GM19468 (cell line): Measurements from ENCODE around the gene ABI3BP.
"Not testable (repeated sequence)": the region's sequence is repeated elsewhere in the genome, so short reads cannot be mapped to it uniquely, and the experiment has no call there.

Source experiments
- ATAC-seq: cut with Tn5 transposase; IDR thresholded peaks from one replicate; pipeline ENCODE4 v1.9.1; 2021; ENCODE audit warnings: mild to moderate bottlenecking, moderate library complexity, moderate number of reproducible peaks; ENCODE audit not compliant: unreplicated experiment; ENCODE audit errors: extremely low read depth

ABI3BP gene

GRCh38 chr3:100993309-100993708 lies at the start of gene ABI3BP:
TSS of gene ABI3BP (minus strand) at chr3:100993421. CDS start at chr3:100993384, 37 bp downstream.
- no peak for ATAC-seq

- ATAC-seq: no peak
These were observed 46.1 kb upstream of the ABI3BP start for GRCh38 chr3:101039285-101039684.

GRCh38 chr3:101038880-101039279 lies 45.7 kb upstream of the ABI3BP start:
- ATAC-seq: no peak

GRCh38 chr3:101038393-101038792 lies 45.2 kb upstream of the ABI3BP start:
- ATAC-seq: no peak

GRCh38 chr3:101037613-101038012 lies 44.4 kb upstream of the ABI3BP start:
- no peak for ATAC-seq

GRCh38 chr3:101036676-101037075 lies 43.5 kb upstream of the ABI3BP start:
- ATAC-seq: no peak

- no peak for ATAC-seq
These were observed 43.0 kb upstream of the ABI3BP start for GRCh38 chr3:101036213-101036618.

GRCh38 chr3:101027286-101027685 lies 34.1 kb upstream of the ABI3BP start:
- ATAC-seq: no peak

GRCh38 chr3:101026881-101027280 lies 33.7 kb upstream of the ABI3BP start:
- ATAC-seq: no peak

GRCh38 chr3:101026244-101026643 lies 33.0 kb upstream of the ABI3BP start:
- no peak for ATAC-seq

GRCh38 chr3:101020351-101021015 lies 27.3 kb upstream of the ABI3BP start:
- ATAC-seq: no peak

GRCh38 chr3:101017017-101017416 lies 23.8 kb upstream of the ABI3BP start:
- no peak for ATAC-seq

- ATAC-seq: not testable (repeated sequence)
These were observed 19.1 kb upstream of the ABI3BP start for GRCh38 chr3:101012312-101012711.

GRCh38 chr3:101011136-101011535 lies 17.9 kb upstream of the ABI3BP start:
- no peak for ATAC-seq

GRCh38 chr3:101010296-101010695 lies 17.1 kb upstream of the ABI3BP start:
- no peak for ATAC-seq

- no peak for ATAC-seq
These were observed 16.2 kb upstream of the ABI3BP start for GRCh38 chr3:101009386-101009785.

GRCh38 chr3:100999160-100999559 lies 5.9 kb upstream of the ABI3BP start:
- ATAC-seq: no peak

- no peak for ATAC-seq
These were observed 1.6 kb upstream of the ABI3BP start for GRCh38 chr3:100994809-100995208.

GRCh38 chr3:100994187-100994586 lies 966 bp upstream of the ABI3BP start:
- no peak for ATAC-seq

- no peak for ATAC-seq
These were observed 799 bp downstream of the ABI3BP start for GRCh38 chr3:100992231-100993012.

GRCh38 chr3:100988080-100988479 lies 5.1 kb downstream of the ABI3BP start:
- no peak for ATAC-seq

- no peak for ATAC-seq
These were observed 8.9 kb downstream of the ABI3BP start for GRCh38 chr3:100984308-100984707.
